K562 (cell line): ENCODE measurements around the gene ADK.

Experiments
- CTCF ChIP-seq, 3 experiments: IDR thresholded peaks in 2 of 3; conservative IDR thresholded peaks in 1 of 3; 2 replicates each; pipeline ENCODE4 v1.5.1; 2011 to 2012; ENCODE audit warnings: low read length in 3 of 3, mild to moderate bottlenecking in 3 of 3, control low read depth in 2 of 3, improper control_type of control experiment in 1 of 3, inconsistent platforms in 1 of 3, low read depth in 1 of 3, mixed read lengths in 1 of 3, moderate library complexity in 1 of 3; ENCODE audit not compliant: insufficient read depth in 2 of 3
- EZH2 ChIP-seq: IDR thresholded peaks from 2 replicates; pipeline ENCODE4 v1.6.1; 2012; ENCODE audit warnings: low read depth, mild to moderate bottlenecking, inconsistent platforms, low read length, borderline replicate concordance
- FOXJ3 ChIP-seq: sonication (generic); formaldehyde crosslinking; IDR thresholded peaks from 2 replicates; pipeline ENCODE4 v1.4.0; 2020; ENCODE audit warnings: mild to moderate bottlenecking, missing genetic modification reagents
- JUNB ChIP-seq: fragments of 450-650 bp; formaldehyde crosslinking; conservative IDR thresholded peaks from 2 replicates; pipeline ENCODE4 v1.4.0; 2020; ENCODE audit warnings: mild to moderate bottlenecking
- NBN ChIP-seq: fragments of 450-650 bp; IDR thresholded peaks from 2 replicates; pipeline ENCODE4 v1.6.1; 2016; ENCODE audit warnings: low read depth, mild to moderate bottlenecking
- NFIC ChIP-seq: fragments of 450-650 bp; IDR thresholded peaks from 2 replicates; pipeline ENCODE4 v1.6.1; 2017; ENCODE audit warnings: mild to moderate bottlenecking, inconsistent platforms
- PHF8 ChIP-seq: fragments of 200-600 bp; sonication (generic); IDR thresholded peaks from 2 replicates; pipeline ENCODE4 v1.6.1; 2012; ENCODE audit warnings: mixed run types, mild to moderate bottlenecking, inconsistent platforms, low read length, moderate library complexity, borderline replicate concordance
- POLR2A ChIP-seq: fragments of 450-650 bp; conservative IDR thresholded peaks from 2 replicates; pipeline ENCODE4 v1.6.1; 2016
- SMC3 ChIP-seq: conservative IDR thresholded peaks from 2 replicates; pipeline ENCODE4 v1.6.1; 2011; ENCODE audit warnings: low read depth, low read length, improper control_type of control experiment; ENCODE audit not compliant: insufficient read depth
- SPI1 ChIP-seq: IDR thresholded peaks from 2 replicates; pipeline ENCODE4 v1.6.1; 2011; ENCODE audit warnings: low read depth, low read length, control low read depth, borderline replicate concordance
- ZNF134 ChIP-seq: fragments of 250-450 bp; sonication (Bioruptor Pico); conservative IDR thresholded peaks from 2 replicates; pipeline ENCODE4 v1.4.0; 2020
- ZNF592 ChIP-seq: fragments of 450-650 bp; IDR thresholded peaks from 2 replicates; pipeline ENCODE4 v1.6.1; 2017; ENCODE audit warnings: antibody characterized with exemption, mild to moderate bottlenecking

- TF ChIP-seq NBN (no peak), EZH2 (no peak), JUNB (no peak), ZNF134 (CRISPR knock-in tag) (no peak), POLR2A (no peak), SMC3 (no peak), CTCF (IDR thresholded peaks at IDR 0.05 in 2 of 3, conservative IDR thresholded peaks at IDR 0.05 in 1 of 3; ENCODE audit: insufficient read depth in 2 of 3, low read depth in 1 of 3, low read length in 3 of 3) (no peak), SPI1 (no peak), ZNF592 (no peak), FOXJ3 (CRISPR knock-in tag) (no peak), PHF8 (no peak), NFIC (no peak)
Observed at GRCh38 chr10:74123081-74123480, 27.9 kb upstream of the ADK start.
